Stimulated activated memory B cell treated with anti-CD40 and anti-IgM and Interleukin-4, amounts not matched to agents 10 μg/mL and 1 μg/mL and 100 μg/mL, for 72 hours (primary cell): ENCODE data around the gene ANKRD62.
"Not testable (repeated sequence)": the region's sequence is repeated elsewhere in the genome, so short reads cannot be mapped to it uniquely, and the experiment has no call there.

ENCODE experiments used
- ATAC-seq: fragments of 150-1000 bp; cut with Tn5 transposase; 2 replicates; pipeline ENCODE4 v1.10.0; 2021
- H3K27ac Mint-ChIP-seq: one replicate; pipeline ENCODE4 v1.8.0; 2022; ENCODE audit warnings: mild to moderate bottlenecking, mixed read lengths
- H3K27me3 Mint-ChIP-seq: one replicate; pipeline ENCODE4 v1.8.0; 2022; ENCODE audit warnings: mixed read lengths
- H3K36me3 Mint-ChIP-seq: one replicate; pipeline ENCODE4 v1.8.0; 2022; ENCODE audit warnings: mixed read lengths
- H3K4me1 Mint-ChIP-seq: one replicate; pipeline ENCODE4 v1.8.0; 2022; ENCODE audit warnings: mixed read lengths
- H3K4me3 Mint-ChIP-seq: one replicate; pipeline ENCODE4 v1.8.0; 2022; ENCODE audit warnings: mild to moderate bottlenecking, moderate library complexity, mixed read lengths
- H3K9me3 Mint-ChIP-seq: one replicate; pipeline ENCODE4 v1.8.0; 2022; ENCODE audit warnings: mixed read lengths

The ANKRD62 gene

GRCh38 chr18:12077994-12078393 lies 15.6 kb upstream of the ANKRD62 start:
- H3K9me3 Mint-ChIP-seq, H3K4me1 Mint-ChIP-seq, H3K4me3 Mint-ChIP-seq, H3K36me3 Mint-ChIP-seq, ATAC-seq, H3K27ac Mint-ChIP-seq, H3K27me3 Mint-ChIP-seq: not testable (repeated sequence)

DNA sequence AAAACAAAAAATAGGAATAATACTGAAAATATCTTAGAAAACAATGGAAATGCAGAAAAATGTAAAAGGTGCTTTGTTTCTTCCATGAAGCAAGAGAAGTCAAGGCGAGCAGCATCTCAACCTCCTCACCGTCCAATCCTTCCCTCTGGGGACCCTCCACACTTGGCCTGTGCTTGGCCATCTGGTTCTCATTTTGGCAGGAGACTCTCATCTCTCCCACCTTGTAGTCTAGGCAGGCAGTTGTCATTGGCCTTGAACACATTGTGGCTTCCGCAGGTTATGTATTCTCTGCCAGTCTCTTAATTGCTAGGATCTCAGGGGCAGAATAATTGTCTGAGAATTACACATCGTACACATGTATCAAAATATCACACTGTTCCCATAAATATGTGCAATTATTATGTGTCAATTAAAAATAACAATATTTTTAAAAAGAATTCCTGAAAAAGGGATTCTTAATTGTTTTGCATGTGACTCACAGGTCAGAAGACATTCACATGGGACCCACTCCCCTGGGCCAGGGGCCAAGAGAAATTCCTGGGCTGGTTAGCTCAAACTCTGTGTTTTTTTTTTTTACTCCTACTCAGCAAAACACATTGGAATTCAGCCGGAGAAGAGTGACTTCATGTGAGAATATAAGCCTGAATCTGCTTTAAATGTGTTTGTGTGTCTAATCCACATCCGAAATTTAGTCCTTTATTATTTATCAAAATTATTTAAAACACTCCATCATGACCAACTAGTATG lies 14.0 kb upstream of the ANKRD62 start:
- H3K27ac Mint-ChIP-seq, result no peak overlapping the region
- H3K36me3 Mint-ChIP-seq, result no peaks in the 10 kb centered on the region
- H3K4me3 Mint-ChIP-seq, result no peak overlapping the region
- H3K27me3 Mint-ChIP-seq, result peaks cover under 1% of the 10 kb centered on the region
- no peak for ATAC-seq
- no peaks in the 10 kb centered on the region for H3K4me1 Mint-ChIP-seq
- H3K9me3 Mint-ChIP-seq, result no peaks in the 10 kb centered on the region

DNA sequence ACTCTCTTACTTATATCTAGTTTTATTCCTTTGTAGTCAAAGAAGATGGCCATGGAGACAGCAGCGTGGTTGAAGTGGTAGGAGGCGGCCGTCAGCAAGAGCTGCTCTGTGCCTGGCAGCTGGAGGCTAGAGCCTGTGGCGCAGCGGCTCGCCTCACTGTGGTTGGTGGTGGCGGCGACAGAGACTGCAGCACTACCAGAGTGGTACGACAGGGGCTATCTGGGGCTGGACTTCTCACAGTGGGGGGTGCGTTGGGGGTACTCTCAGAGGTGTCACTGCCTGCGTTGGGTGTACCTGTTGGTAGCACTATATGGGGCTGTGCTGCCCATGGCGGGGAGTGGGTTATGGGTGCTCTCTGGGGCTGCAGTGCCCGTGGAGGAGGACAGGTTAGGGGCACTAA lies 8.5 kb upstream of the ANKRD62 start:
- Mint-ChIP-seq H3K36me3 (no peaks in the 10 kb centered on the region), H3K27ac (no peak overlapping the region), H3K4me1 (no peaks in the 10 kb centered on the region), H3K9me3 (no peaks in the 10 kb centered on the region), H3K4me3 (no peak overlapping the region), H3K27me3 (peaks cover 17% of the 10 kb centered on the region)
- ATAC-seq, result no peak

GRCh38 chr18:12085786-12086185 lies 7.9 kb upstream of the ANKRD62 start:
- Mint-ChIP-seq H3K4me3 (no peak overlapping the region), H3K27ac (no peak overlapping the region), H3K9me3 (no peaks in the 10 kb centered on the region), H3K4me1 (no peaks in the 10 kb centered on the region), H3K36me3 (no peaks in the 10 kb centered on the region), H3K27me3 (peaks cover 18% of the 10 kb centered on the region)
- no peak for ATAC-seq

GRCh38 chr18:12086249-12086648 lies 7.4 kb upstream of the ANKRD62 start:
- ATAC-seq, result peak; percentile 13
- Mint-ChIP-seq H3K4me1 (no peaks in the 10 kb centered on the region), H3K27me3 (peaks cover 22% of the 10 kb centered on the region), H3K4me3 (no peak overlapping the region), H3K9me3 (no peaks in the 10 kb centered on the region), H3K36me3 (no peaks in the 10 kb centered on the region), H3K27ac (no peak overlapping the region)

DNA sequence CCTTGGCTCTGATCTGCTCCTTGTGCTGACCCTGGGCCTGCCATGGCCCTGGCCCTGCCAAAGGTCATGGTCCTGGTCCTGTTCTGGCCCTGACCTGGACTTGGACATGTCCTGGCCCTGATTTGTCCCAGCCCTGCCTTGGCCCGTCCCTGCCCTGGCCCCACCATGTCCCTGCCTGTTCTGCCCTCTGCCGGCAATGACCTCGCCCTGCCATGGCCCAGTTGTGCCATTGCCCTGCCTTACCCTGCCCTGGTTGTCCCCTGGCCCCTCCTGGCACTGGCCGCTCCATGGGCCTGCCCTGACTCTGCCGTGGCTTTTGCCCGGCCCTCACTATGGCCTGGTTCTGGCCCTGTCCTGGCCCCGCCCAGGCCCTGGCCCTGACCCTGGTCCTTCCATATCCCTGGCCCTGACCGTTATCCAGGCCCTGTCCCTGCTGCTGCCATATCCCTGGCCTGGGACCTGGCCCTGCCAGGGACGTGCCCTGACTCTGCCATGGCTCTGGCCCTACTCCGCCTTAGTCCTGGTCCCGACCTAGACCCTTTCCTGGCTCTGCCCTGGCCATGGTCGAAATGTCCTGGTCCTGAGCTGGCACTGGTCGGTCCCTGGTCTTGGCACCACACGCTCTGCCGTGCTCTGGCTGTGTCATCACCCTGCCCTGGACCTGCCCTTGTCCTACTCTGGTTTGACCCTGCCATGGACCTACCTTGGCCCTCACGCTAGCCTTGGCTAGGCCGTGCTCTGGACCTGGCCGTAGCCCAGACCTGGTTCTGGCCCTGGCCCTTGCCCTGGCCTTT lies 6.8 kb upstream of the ANKRD62 start:
- Mint-ChIP-seq H3K4me3 (no peak overlapping the region), H3K27me3 (peaks cover 29% of the 10 kb centered on the region), H3K4me1 (no peaks in the 10 kb centered on the region), H3K9me3 (no peaks in the 10 kb centered on the region), H3K27ac (no peak overlapping the region), H3K36me3 (no peaks in the 10 kb centered on the region)
- no peak for ATAC-seq

DNA sequence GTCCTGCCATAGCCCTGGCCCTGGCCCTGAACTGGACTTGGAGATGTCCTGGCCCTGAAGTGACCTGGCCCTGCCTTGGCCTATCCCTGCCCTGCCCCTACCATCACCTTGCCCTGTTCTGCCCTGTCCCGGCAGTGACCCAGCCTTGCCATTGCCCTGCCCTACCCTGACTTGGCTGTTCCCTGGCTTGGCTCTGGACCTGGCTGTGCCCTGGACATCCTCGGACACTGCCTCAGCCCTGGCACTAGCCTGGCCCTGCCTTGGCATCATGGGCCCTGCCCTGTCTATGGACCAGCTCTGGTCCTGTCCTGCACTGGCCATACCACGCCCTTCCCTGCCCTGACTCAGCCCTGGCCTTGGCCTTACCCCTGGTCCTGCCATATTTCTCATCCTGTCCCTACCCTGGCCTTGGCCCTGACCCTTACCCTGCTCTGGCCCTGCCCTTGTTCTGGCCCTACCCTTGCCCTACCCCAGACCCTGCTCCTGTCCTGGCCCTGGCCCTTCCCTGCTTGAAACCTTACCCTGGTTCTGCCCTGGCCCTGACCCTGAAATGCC lies 6.1 kb upstream of the ANKRD62 start:
- H3K9me3 Mint-ChIP-seq, result no peaks in the 10 kb centered on the region
- ATAC-seq, result no peak
- peaks cover 31% of the 10 kb centered on the region for H3K27me3 Mint-ChIP-seq
- H3K4me3 Mint-ChIP-seq, result no peak overlapping the region
- no peaks in the 10 kb centered on the region for H3K4me1 Mint-ChIP-seq
- no peak overlapping the region for H3K27ac Mint-ChIP-seq
- no peaks in the 10 kb centered on the region for H3K36me3 Mint-ChIP-seq

DNA sequence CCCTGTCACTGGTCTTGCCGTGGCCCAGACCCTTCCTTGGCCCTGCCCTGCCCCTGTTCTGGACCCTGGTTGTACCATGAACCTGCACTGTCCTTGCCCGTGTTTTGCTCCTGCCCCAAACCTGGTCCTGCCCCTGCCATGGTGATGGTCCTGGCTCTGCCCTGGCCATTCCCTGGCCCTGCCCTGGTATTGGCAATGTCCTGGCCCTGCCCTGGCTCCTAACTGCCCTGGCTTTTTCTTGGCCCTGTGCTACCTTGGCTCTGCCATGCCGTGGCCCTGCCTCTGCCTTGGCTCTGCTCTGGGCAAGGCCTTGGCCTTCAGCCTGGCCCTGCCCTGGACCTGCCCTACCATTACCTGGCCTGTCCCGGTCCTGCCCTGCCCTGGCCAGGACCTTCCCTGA lies 5.5 kb upstream of the ANKRD62 start:
- no peak for ATAC-seq
- H3K27ac Mint-ChIP-seq, result no peak overlapping the region

DNA sequence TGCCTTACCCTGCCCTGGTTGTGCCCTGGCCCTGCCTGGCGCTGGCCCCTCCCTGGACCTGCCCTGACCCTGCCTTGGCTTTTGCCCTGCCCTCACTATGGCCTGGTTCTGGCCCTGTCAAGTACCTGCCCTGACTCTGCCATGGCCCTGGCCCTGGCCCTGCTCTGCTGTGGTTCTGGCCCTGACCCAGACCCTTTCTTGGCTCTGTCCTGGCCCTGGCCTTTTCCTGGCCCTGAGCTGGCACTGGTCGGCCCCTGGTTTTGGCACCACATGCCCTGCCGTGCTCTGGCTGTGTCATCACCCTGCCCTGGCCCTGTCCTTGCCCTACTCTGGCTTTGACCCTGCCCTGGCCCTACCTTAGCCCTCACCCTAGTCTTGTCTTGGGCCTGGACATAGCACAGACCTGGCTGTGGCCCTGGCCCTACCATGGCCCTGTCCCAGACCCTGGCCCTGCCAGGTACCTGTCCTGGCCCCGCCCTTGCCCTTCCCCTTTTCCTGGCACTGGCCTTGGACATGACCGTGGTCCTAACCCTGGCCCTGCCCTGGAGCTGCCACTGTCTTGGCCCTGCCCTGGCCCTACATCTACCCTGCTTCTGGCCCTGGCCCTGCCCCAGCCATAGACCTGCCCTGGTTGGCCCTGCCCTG lies 4.8 kb upstream of the ANKRD62 start:
- Mint-ChIP-seq H3K36me3 (no peaks in the 10 kb centered on the region), H3K27me3 (peaks cover 35% of the 10 kb centered on the region), H3K4me1 (no peaks in the 10 kb centered on the region), H3K27ac (no peak overlapping the region), H3K9me3 (no peaks in the 10 kb centered on the region), H3K4me3 (no peak overlapping the region)
- ATAC-seq, result no peak

More for the DNA sequence above, 5.5 kb upstream of the ANKRD62 start:
- Mint-ChIP-seq H3K4me1 (no peaks in the 10 kb centered on the region), H3K4me3 (no peak overlapping the region), H3K27me3 (peaks cover 31% of the 10 kb centered on the region), H3K36me3 (no peaks in the 10 kb centered on the region), H3K9me3 (no peaks in the 10 kb centered on the region)

- H3K9me3 Mint-ChIP-seq, result no peaks in the 10 kb centered on the region
- no peak overlapping the region for H3K27ac Mint-ChIP-seq
- ATAC-seq, result no peak
- H3K4me1 Mint-ChIP-seq, result no peaks in the 10 kb centered on the region
- no peaks in the 10 kb centered on the region for H3K36me3 Mint-ChIP-seq
- H3K27me3 Mint-ChIP-seq, result peaks cover 32% of the 10 kb centered on the region
- H3K4me3 Mint-ChIP-seq, result no peak overlapping the region
Observed at GRCh38 chr18:12091538-12092141, 2.0 kb upstream of the ANKRD62 start.

DNA sequence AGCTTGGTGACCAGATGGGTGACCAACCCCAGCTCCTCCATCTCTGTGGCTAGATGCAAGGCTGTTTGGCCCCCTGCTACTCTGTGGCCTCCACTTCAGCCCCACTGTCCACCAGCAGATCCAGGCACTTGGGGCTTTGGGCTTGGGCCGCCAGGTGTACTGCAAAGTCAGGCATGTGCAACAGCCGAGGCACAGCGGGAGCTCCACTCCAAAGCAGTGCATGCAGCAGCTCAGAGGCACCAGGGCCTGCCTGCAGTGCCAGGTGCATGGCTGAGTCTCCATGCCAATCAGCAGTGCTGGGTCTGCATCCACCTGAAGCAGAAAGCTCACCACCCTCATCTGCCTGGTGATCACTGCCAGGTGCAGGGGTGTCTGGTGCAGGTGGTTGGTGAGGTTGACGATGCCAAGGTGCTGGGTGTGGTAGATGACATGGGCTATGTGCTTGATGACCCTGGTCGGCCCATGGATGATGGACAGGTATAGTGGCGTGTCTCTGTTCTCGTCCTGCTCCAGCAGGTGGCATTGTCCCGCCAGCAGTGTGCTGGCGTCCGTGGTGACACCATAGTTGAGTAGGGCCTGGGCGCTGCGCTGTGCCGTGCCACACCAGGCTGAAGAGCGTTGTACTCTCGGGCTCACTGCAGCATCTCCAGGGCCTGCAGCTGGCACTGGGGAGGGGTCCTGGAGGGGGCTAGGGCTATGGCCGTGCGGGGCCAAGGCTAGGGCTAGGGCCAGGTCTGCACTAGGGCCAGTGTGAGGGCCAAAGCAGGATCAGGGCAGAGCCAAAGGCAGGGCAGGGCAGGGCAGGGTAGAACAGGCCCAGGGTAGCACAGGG lies 1.0 kb upstream of the ANKRD62 start:
- H3K36me3 Mint-ChIP-seq, result no peaks in the 10 kb centered on the region
- H3K9me3 Mint-ChIP-seq, result no peaks in the 10 kb centered on the region
- ATAC-seq, result peak; percentile 50
- H3K27me3 Mint-ChIP-seq, result peaks cover 27% of the 10 kb centered on the region
- no peak overlapping the region for H3K27ac Mint-ChIP-seq
- no peaks in the 10 kb centered on the region for H3K4me1 Mint-ChIP-seq
- H3K4me3 Mint-ChIP-seq, result no peak overlapping the region

DNA sequence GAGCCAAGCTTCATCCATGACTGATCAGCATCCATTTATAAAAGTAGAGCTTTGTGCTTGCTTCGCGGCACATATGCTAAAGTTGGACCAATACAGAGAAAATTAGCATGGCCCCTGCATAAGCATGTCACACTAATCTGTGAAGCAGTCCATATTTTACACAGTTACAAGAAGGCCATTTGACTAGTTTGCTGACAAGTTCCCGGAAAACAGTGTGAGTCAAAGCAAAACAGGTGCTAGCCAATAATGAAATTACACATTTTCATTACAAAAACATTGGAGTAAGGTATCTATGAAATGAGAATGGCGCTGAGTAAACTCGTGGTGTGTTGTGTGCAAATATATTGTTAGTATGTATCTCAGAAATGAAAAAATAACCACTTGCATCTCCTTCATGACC lies 4.7 kb downstream of the ANKRD62 start:
- peaks cover 7% of the 10 kb centered on the region for H3K4me1 Mint-ChIP-seq
- H3K36me3 Mint-ChIP-seq, result no peaks in the 10 kb centered on the region
- ATAC-seq, result peak; percentile 54
- peaks cover 8% of the 10 kb centered on the region for H3K27me3 Mint-ChIP-seq
- H3K4me3 Mint-ChIP-seq, result no peak overlapping the region
- H3K27ac Mint-ChIP-seq, result no peak overlapping the region
- H3K9me3 Mint-ChIP-seq, result no peaks in the 10 kb centered on the region

GRCh38 chr18:12099160-12099559 lies 5.5 kb downstream of the ANKRD62 start:
- no peaks in the 10 kb centered on the region for H3K9me3 Mint-ChIP-seq
- peaks cover 7% of the 10 kb centered on the region for H3K4me1 Mint-ChIP-seq
- H3K27me3 Mint-ChIP-seq, result peaks cover 2% of the 10 kb centered on the region
- H3K27ac Mint-ChIP-seq, result no peak overlapping the region
- ATAC-seq, result no peak
- no peaks in the 10 kb centered on the region for H3K36me3 Mint-ChIP-seq
- H3K4me3 Mint-ChIP-seq, result no peak overlapping the region

DNA sequence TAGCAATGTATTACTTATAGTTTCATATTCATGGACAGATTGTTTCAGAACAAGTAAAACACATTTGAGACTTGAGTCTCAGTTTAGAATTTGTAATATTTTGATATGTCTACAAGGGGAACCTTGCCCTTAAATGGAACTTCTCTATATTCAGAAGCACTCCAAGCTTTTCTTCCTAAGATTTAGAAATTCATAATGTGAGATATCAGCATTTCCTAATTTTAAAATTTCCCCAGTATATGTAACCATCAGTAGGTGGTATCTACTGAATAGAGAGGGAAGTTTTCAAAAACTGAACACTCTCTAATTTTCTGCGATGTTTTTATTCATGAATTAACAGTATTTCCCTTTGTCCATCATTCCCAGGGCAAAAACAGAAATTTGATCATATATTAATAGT lies 7.6 kb downstream of the ANKRD62 start:
- no peaks in the 10 kb centered on the region for H3K27me3 Mint-ChIP-seq
- no peak for ATAC-seq

More for the DNA sequence above, 7.6 kb downstream of the ANKRD62 start:
- no peaks in the 10 kb centered on the region for H3K36me3 Mint-ChIP-seq
- H3K4me3 Mint-ChIP-seq, result no peak overlapping the region
- peaks cover 7% of the 10 kb centered on the region for H3K4me1 Mint-ChIP-seq
- H3K27ac Mint-ChIP-seq, result no peak overlapping the region
- no peaks in the 10 kb centered on the region for H3K9me3 Mint-ChIP-seq
